Subcutaneous adipose tissue (tissue), 4 donors: ENCODE results near the gene PTK7. TPM values are rescaled to one million over a fixed set of nuclear protein-coding genes. Genes with fewer than 3 reads are reported as not detected.

Source experiments
- total RNA-seq, 4 donors: library from RNA; depleted of rRNA; stranded (reverse); fragments of >200 nt; gene quantifications; one replicate each; pipeline ENCODE4 v1.1.0, GENCODE V29; 2016
- TF ChIP-seq, protein P1 (sequence below): fragments of 450-650 bp; IDR thresholded peaks from one replicate; pipeline ENCODE4 v1.5.1; 2016; ENCODE audit warnings: low read depth, mild to moderate bottlenecking, control low read depth, antibody characterized with exemption, moderate library complexity

Gene PTK7
- total RNA-seq, 4 donors from 2014 or later, result 1.8 to 11.4 (median 3.6) TPM

DNA sequence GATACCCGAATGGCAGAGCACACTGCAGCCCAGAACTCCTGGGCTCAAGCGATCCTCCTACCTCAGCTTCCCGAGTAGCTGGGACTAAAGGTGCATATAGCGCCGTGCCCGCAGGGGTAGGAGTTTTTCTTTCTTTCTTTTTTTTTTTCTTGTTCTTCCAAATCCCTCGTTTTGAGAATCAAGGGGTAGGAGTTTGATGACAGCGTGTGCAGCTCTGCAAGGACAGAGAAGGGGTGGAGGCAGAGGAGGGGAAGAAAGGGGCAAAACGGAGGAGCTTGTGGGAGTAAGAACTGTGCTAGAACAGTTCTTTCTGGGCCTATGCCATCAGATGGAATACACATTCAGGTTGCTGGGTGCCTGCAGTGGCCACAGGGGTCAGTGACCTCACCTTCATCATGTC, 39.4 kb upstream of the PTK7 start:
- TF ChIP-seq, protein P1, sequence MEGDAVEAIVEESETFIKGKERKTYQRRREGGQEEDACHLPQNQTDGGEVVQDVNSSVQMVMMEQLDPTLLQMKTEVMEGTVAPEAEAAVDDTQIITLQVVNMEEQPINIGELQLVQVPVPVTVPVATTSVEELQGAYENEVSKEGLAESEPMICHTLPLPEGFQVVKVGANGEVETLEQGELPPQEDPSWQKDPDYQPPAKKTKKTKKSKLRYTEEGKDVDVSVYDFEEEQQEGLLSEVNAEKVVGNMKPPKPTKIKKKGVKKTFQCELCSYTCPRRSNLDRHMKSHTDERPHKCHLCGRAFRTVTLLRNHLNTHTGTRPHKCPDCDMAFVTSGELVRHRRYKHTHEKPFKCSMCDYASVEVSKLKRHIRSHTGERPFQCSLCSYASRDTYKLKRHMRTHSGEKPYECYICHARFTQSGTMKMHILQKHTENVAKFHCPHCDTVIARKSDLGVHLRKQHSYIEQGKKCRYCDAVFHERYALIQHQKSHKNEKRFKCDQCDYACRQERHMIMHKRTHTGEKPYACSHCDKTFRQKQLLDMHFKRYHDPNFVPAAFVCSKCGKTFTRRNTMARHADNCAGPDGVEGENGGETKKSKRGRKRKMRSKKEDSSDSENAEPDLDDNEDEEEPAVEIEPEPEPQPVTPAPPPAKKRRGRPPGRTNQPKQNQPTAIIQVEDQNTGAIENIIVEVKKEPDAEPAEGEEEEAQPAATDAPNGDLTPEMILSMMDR, result no peak

DNA sequence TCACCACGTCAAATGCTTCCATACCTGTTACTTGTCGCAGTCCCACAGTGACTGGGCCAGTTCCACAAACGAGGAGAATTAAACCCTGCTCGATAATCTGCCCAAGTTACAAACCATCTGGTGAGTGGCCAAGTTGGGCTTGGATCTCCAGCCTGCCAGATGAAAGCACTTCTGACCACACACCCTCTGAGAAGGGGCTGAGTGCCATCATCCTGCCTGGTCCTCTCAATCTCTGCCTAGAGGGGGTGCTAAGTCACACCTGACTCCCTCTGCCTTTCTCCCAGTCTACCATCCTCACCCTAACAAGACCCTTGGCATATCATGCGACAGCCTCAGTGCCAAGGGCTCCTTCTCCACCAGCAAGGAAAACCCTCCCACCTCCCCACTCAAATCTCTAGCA, 38.9 kb upstream of the PTK7 start:
- TF ChIP-seq, protein P1, result no peak

DNA sequence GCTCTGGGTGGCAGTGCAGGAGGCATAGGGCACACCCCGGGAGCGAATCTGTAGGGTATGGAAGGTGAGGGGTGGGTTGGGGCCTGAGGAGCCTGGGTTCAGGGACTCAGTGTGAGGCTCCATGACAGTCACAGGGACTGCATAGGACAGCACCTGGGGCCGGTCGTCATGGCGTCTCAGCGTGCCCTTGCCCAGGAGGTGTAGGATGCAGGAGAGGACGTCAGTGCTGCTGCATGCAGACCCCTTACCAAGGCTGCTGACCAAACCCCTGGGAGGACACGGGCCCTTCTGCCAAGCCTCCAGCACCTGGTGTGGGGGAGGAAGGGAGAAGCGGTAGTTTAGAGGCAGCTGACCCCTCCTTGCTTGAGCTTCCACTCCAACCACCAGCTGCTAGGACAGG, 38.4 kb upstream of the PTK7 start:
- TF ChIP-seq, protein P1, result no peak

DNA sequence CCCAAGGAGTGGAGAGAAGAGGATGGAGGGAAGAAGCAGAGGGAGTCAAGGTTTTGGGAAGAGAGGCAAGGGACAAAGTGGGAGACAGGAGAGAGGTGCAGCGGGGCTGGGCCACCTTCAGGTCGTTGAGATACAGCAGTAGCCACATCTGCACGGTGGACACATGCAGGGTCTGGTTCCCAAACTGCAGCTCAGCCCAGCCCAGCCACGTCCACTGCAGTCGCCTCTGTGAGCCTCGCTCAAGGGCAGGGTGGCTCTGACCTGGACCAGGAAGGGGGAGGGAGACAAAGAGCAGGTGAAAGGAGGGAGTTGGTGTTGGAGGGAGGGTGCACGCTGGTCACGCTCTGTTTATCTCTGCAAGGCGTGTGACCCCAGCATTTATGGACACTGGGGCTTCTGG, 37.4 kb upstream of the PTK7 start:
- TF ChIP-seq, protein P1, result no peak

DNA sequence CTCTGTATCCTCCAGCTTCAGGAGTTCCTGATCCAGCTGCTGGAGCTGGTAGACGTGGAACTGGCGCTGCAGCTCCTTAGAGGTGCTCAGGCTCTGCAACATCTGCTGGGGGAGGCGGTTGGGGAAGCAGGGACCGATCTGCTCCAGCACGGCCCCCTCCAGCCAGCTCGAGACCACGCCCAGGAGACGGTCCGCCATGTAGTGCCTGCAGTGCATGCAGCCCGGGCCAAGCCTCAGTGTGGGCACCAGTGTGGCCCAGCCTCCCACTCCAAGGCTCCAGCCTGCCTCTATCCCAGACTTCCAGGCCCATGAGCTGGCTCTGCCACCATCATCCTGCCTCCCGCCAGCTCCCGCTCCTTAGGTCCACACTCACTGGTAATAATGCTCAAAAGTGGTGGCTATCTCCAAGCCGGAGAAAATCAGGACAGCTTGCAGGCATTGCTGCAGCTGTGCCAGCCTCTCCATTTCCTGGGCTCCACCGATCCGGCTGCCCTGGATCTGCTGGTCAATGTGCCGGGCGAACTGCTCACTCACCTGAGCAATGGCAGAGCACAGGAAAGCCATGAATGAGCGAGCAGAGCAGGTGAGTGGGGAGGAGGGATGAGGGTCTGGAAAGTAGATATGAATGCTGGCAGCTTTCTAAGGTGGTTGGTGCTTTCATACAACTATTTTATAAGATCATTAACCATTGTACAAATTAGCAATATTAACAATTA, 35.4 kb upstream of the PTK7 start:
- TF ChIP-seq, protein P1, result no peak

DNA sequence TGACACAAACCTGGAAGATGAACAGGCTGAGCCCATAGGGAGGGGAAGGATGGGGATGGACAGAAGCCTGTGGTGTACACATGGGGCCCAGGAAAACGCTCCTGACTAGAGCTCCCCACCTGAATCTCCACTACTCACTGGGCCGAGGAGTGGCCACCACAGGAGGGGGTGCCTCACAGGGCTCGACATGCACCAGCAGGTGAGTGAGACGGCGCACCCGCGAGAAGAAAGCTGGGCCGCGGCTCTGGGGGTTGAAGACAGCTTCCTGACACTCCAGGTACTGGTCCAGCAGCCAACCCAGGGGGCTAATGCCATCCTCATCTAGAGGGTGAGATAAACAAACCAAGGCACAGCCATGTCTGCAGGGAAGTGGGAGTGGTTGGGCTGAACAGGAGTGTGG, 32.8 kb upstream of the PTK7 start:
- TF ChIP-seq, protein P1, result no peak

DNA sequence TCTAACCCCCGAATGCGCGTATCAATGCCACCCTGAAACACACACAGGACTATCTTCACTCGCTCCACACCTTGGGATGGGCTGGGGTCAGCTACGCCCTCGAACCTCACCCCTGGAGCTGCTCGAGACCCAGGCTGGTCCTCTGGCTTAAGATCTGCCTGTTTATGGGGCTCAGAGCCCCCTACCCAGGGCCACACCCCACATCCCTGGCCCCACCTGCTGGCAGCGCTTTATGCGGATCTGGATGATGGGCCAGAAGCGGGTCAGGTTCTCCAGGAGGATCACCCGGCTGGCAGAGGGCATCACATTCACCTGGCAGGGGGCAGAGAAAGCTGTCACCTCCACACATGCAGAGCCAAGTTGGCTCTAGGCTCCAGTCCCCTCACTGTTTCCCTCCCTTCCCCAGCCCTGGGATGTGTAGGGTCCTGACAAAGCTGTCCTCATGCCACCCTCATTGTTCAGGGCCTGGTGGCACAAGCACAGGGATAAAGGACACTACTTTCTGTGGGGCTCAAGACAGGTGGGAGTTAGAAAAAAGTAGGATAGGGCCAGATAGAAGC, 30.7 kb upstream of the PTK7 start:
- TF ChIP-seq, protein P1, result no peak
